ENCODE results near the gene LRRFIP1.
"Not testable (repeated sequence)": the region's sequence is repeated elsewhere in the genome, so short reads cannot be mapped to it uniquely, and the experiment has no call there.

Gene LRRFIP1

GRCh38 chr2:237754182-237754581, 126.8 kb downstream of the LRRFIP1 start:
- DNase-seq = no peak

DNA sequence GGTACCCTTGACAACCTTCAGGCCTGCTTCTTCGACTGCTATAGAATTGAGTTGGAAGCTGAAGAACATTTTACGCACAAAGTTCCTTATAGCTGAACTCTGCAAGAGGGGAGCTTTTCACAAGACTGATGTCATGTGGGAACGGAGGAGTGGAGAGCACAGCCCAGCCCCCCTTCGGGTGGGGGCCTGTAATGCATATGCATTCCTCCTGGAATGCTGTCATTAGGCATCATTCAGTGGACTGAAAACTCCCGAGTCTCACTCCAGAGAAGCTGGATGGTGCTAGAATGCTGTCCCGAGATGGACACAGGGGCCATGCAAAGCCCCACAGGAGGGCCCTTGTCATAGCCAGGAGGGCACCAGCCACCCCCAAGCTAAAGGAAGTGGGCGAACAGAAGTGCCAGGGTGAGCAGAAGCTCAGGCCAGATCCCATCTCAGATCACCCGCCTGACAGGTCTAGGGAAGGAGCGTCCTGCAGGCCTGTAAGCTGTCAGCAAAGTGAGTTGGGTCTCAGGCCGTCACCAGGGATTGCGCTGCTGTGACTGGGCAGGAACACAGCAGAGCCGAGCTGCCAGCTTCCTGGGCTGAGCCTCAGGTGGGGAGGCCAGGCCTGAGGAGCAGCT, 127.3 kb downstream of the LRRFIP1 start:
- DNase-seq = no peak

DNA sequence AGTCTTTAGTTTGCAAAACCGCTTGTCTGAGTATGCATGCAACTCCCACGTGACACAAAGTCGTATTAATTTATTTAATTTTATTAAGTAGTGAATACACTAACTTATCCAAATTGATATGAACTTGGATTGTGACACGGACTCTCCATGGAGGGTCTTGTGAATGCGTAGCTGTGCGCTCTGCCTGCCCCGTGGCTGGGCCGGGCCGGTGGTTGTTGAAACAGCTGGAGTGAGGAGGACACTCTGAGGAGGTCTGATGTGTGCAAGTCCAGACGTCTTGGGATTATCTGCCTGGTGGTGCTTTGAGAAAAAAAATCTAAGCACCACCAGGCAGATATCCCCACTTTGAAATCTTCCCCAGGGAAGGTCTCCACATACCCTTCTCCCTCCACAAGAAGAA, 130.2 kb downstream of the LRRFIP1 start:
- no peak for DNase-seq

DNA sequence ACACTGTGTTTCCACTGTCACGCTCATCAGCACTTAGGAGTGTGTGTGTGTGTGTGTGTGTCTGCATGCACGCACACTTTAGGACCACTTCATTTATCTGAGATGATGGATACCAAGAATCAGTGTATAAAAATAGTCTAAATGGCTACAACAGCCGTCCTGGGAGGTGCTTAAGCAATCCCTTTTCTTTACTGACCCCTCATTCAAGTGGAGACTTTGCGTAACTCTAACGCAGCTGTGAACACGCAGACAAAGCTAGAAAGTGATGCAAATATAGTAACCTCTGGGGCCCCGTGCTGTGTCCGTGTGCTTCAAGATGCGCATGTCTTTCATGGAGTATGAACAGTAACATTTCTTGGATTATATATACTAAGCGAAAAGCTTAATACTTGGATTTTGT, 130.8 kb downstream of the LRRFIP1 start:
- DNase-seq = no peak

DNA sequence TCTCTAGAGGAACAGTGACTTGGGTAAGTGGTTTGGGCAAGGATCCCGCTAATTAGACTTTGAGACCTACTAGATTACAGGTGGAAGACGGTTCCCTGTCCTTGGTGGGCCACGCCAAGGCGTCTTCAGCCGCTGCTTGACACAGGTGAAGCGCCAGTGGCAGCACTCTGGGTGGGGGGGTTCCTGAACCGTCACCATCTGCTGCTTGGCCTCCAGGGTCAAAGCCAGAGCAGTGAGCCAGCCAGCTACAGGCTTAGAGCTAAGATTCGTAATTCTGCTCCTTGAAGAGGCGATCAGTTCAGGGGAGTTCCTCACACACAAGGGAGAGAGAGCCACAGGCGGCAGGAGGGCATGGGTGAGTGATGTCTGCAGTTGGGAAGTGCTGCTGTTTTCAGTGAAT, 131.8 kb downstream of the LRRFIP1 start:
- DNase-seq = no peak

GRCh38 chr2:237760506-237761502, 133.4 kb downstream of the LRRFIP1 start:
- DNase-seq = no peak

- not testable (repeated sequence) for DNase-seq
Observed at GRCh38 chr2:237762291-237763182, 135.2 kb downstream of the LRRFIP1 start.

- no peak for DNase-seq
Observed at GRCh38 chr2:237763812-237764211, 136.4 kb downstream of the LRRFIP1 start.

DNA sequence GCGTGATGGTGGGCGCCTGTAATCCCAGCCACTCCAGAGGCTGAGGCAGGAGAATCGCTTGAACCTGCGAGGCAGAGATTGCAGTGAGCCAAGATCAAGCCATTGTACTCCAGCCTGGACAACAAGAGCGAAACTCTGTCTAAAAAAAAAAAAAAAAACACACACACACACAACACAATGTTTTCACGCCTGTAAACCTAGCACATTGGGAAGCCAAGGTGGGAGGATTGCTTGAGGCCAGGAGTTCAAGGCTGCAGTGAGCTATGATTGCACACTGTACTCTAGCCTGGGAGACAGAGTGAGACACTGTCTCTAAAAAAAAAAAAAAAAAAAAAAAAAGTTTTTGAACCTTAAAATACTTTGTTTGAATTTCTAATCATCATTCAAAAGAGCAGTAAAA, 137.7 kb downstream of the LRRFIP1 start:
- DNase-seq = not testable (repeated sequence)

DNA sequence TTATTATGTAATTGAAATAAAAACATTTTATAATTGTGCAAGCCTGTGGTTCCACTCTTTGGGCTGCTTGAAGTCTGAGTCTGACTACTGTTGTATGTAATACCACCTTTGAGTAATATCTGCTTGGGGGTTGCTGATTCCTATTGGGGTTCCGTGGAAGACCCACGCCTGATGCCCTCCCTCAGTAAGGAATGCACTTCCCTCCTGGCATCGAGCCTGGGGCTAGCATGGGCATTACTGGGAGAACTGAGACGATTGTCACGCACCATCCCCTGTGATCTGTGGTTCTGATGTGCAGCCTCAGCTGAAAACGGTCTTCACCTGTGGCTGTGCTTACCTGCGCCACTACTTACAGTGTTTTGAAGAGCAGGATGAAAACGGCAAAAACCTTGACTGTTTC, 138.5 kb downstream of the LRRFIP1 start:
- no peak for DNase-seq

DNA sequence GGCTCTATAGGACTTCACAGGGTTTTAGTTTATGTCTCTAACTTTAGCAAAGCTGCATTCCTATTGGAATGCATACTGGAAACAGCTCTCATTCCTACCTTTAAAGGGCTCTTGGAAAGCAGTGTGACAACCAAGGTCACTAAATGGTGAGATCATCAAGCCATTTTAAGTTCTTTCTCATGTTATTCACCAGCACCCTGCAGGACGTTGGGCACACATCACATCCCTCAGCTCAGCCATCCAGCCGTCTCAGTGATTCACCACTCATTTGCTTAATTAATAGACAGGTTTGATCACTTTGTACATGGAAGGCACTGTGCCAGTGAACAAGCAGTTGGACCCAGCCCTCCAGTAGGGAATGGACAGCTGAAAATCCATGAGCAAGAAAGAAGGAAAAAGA, 139.0 kb downstream of the LRRFIP1 start:
- no peak for DNase-seq

- no peak for DNase-seq
Observed at GRCh38 chr2:237772513-237772912, 145.1 kb downstream of the LRRFIP1 start.

GRCh38 chr2:237773826-237774225, 146.4 kb downstream of the LRRFIP1 start:
- DNase-seq = no peak

GRCh38 chr2:237774811-237775553, 147.6 kb downstream of the LRRFIP1 start:
- DNase-seq = no peak

DNA sequence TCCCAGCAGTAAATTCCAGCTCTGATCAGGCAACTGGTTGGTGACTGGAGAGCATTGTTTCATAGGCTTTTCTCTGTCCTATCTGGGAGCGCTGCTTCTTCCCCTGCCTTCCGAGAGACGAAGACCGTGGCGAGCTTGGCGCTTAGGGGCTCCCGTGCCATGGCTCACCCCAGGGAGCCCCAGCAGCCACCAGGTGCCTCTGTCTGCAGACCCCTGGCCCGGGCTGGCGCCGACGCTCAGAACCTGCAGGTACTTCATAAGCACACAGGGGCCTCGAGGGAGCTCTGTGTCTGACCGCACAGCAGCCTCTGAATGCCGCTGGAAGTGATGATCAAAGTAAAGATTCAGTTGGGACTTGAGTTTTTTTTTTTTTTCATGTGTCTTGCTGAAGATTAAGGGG, 152.1 kb downstream of the LRRFIP1 start:
- DNase-seq = no peak

GRCh38 chr2:237782181-237782580, 154.8 kb downstream of the LRRFIP1 start:
- DNase-seq = no peak

- DNase-seq = not testable (repeated sequence)
Observed at GRCh38 chr2:237783678-237784077, 156.3 kb downstream of the LRRFIP1 start.

GRCh38 chr2:237786936-237787335, 159.5 kb downstream of the LRRFIP1 start:
- no peak for DNase-seq

DNA sequence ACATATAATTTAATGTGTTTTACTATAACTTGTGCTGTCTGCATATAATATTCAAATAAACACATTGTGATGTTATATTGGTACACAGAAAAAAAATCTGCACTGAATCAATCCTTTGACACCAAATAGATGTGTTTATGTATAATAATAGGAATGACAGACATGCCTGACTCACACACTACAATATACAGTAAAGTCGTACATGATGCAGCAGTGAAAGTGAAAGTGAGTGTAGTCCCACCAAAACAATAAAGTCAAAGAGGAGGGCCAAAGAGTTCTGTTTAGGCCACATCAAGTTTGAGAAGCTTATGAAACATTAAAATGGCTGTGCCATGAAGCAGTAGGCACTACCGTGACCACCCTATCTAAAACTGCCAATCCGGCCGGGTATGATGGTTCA, 163.0 kb downstream of the LRRFIP1 start:
- no peak for DNase-seq

- no peak for DNase-seq
Observed at GRCh38 chr2:237791977-237792727, 164.8 kb downstream of the LRRFIP1 start.

GRCh38 chr2:237797253-237797652, 169.9 kb downstream of the LRRFIP1 start:
- DNase-seq = no peak
